GM21528 (cell line): ENCODE results near the gene C2CD4D.
"Not testable (repeated sequence)": the region's sequence is repeated elsewhere in the genome, so short reads cannot be mapped to it uniquely, and the experiment has no call there.

Experiments
- ATAC-seq: cut with Tn5 transposase; IDR thresholded peaks from one replicate; pipeline ENCODE4 v1.9.1; 2021; ENCODE audit warnings: mild to moderate bottlenecking, moderate library complexity; ENCODE audit not compliant: unreplicated experiment, low FRiP score

C2CD4D gene

DNA sequence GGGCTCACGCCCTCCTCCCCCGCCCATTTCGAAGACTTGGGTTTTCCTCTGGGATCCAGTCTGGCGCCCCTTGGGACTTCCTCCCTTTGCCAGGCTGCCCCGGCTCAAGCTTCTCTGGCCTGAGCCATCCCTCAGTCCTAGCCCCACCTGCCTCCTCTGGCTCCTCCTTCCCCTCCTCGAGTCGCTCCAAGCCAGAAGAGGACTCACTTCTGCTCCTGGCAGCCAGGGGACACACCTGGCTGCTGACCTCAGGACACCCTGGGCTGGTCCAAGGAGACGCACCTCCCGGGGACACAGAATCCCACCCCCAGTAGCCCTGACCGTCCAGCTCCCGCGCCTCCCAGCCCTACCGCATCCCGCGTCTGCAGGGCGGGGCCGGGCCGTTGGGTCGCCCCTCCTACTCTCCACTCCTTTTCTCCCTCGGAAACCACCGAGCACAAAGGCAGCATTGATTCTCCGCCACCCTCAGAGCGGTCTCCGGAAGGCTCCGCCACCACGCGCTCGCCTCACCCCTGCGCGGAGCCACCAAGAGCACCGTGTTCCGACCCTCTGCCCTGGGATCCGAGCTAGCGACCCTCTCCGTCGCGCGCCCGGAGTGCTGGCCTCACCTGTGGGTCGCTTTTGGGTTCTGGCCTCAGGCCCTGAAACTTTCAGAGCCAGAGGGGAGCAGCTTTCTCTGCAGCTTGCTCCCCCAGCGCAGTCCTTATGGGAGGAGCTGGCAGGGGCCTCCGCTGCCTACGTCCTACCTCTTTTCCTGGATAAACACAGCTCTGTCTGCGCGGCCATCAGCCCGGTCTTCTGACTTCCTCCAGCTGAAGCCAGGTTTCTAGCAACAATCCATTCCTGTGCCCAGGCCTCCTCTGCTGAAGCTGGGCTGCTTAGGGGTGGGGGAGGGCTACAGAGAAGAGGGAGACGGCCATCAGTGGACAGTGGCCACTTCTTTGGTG is at the start of gene C2CD4D:
C2CD4D (minus strand) TSS at position 364 of the 947 bp plus-strand sequence. CDS start 831 bp downstream, outside the sequence.
- no peak for ATAC-seq

GRCh38 chr1:151888972-151889570 is 49.5 kb upstream of the C2CD4D start:
- no peak for ATAC-seq

DNA sequence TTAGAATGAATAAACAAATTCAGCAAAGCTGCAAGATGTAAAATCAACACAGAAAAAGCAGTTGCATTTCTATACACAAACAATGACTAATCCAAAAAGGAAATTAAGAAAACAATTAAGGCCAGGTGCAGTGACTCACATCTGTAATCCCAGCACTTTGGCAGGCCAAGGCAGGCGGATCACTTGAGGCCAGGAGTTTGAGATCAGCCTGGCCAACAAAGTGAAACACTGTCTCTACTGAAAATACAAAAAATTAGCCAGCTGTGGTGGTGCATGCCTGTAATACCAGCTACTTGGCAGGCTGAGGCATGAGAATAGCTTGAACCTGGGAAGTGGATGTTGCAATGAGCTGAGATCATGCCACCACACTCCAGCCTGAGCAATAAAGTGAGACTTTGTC is 47.4 kb upstream of the C2CD4D start:
- no peak for ATAC-seq

DNA sequence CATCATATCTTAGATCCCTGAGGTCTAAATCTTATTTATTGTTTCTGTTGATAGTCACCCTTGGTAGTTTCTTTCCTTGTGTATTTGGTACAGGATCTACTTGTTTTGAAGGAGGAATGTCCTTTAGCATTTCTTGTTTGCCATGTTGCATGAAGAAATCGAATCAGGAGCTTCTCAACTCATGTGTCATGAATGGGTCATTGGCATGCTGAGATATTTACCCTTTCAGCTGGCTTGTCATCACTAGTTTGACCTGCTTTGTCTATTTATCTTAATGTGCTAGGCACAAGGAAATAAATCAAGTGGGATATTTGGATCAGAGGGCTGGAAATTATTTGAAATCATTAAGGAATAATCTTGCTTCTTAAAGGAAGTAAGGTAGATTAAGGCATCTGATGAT is 45.9 kb upstream of the C2CD4D start:
- ATAC-seq: no peak

DNA sequence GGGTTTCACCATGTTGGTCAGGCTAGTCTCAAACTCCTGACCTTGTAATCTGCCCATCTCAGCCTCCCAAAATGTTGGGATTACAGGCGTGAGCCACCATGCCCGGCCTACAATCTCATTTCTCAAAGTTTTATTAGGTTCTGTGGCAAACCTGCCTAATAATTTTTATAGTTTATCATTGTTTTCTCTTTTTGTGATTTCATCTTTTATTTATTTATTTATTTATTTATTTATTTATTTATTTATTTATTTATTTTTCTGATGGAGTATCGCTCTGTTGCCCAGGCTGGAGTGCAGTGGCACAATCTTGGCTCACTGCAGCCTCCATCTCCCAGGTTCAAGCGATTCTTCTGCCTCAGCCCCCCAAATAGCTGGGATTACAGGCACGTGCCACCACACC is 45.3 kb upstream of the C2CD4D start:
- not testable (repeated sequence) for ATAC-seq

- ATAC-seq: not testable (repeated sequence)
Observed at GRCh38 chr1:151884445-151884844, 44.8 kb upstream of the C2CD4D start.

GRCh38 chr1:151883898-151884297 is 44.3 kb upstream of the C2CD4D start:
- ATAC-seq: not testable (repeated sequence)

- ATAC-seq: not testable (repeated sequence)
Observed at GRCh38 chr1:151882918-151883317, 43.3 kb upstream of the C2CD4D start.

- no peak for ATAC-seq
Observed at GRCh38 chr1:151882466-151882865, 42.8 kb upstream of the C2CD4D start.

DNA sequence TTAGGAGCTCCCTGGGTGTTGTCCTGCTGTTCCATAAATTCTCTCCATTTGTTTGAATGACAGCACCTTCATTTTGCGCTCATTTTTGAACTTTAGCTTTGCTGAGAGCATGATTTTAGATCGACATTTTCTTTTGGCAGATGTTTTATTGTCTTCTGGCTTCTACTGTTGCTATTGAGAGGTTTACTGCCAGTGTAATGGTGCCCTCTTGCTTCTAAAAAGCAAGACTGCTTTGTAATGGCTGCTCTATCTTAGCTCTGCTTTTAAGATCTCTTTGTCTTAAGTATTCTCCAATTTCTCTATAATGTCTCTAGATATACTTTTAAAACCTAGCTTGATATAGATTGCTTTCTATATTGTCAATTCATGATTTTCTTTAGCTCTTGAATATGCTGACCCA is 41.9 kb upstream of the C2CD4D start:
- ATAC-seq: no peak

- ATAC-seq: no peak
Observed at GRCh38 chr1:151875419-151876097, 35.9 kb upstream of the C2CD4D start.

- ATAC-seq: not testable (repeated sequence)
Observed at GRCh38 chr1:151872776-151873175, 33.2 kb upstream of the C2CD4D start.

- no peak for ATAC-seq
Observed at GRCh38 chr1:151871284-151872030, 31.8 kb upstream of the C2CD4D start.

DNA sequence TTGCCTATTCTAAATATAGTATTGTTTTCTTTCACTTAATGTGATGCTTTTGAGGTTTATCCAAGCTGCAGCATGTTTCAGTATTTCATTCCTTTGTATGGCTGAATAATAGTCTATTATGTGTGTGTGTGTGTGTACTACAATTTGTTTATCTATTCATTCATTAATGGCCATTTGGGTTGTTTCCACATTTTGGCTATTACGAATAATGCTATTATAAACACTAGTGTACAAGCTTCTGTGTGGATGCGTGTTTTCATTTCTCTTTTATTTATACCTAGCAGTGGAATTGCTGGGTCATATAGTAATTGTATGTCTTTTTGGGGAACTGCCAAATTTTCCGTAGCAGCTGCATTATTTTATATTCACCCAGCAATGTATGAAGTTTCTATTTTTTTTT is 28.9 kb upstream of the C2CD4D start:
- ATAC-seq: no peak

DNA sequence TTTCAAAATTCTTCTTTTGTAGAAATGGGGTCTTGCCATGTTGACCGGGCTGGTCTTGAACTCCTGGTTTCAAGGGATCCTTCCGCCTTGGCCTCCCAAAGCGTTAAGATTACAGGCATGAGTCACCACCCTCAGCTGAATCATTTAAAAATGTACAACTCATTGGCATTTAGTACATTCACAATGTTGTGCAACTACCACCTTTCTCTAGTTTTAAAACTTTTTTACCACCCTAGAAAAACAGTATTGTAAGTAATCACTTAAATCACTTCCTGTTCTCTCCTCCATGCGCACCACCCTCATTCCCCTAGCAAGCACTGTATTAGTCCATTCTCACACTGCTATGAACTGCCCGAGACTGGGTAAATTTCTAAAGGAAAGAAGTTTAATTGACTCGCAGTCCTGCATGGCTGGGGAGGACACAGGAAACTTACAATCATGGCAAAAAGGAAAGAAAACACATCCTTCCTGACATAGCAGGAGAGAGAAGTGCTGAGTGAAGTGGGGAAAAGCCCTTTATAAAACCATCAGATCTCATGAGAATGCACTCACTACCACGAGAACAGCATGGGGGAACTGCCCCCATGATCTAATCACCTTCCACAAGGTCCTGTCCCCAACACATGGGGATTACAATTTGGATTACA is 28.3 kb upstream of the C2CD4D start:
- ATAC-seq: no peak

DNA sequence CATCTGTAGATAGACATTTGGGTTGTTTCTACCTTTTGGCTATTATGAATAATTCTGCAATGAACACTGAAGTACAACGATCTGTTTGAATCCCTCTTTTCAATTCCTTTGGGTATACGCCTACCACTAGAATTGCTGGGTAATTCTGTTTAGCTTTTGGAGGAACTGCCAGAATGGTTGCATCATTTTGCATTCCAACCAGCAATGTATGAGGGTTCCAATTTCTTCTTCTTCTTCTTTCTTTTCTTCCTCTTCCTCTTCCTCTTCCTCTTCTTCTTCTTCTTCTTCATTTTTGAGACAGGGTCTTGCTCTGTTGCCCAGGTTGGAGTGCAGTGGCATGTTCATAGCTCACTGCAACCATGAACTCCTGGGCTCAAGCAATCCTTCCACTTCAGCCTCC is 27.7 kb upstream of the C2CD4D start:
- no peak for ATAC-seq

DNA sequence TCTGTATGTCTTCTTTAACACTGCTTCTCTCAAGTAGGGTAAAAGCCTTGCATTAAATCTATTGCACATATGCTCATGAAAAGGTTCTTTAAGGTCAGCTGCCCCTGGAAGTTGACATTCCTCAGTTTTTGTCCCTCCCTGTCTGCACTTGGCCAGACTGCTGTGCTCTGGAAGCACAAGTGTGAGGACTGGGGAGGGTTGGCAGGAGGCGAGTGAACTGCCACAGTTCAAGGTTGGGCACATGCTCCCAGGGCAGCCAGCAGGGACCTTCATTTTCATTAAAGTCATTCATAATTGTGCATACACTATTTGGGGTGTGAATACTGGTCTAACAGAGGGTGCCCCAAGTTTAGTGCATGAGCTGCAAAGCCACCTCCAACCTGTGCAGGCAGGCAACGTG is 24.8 kb upstream of the C2CD4D start:
- no peak for ATAC-seq

DNA sequence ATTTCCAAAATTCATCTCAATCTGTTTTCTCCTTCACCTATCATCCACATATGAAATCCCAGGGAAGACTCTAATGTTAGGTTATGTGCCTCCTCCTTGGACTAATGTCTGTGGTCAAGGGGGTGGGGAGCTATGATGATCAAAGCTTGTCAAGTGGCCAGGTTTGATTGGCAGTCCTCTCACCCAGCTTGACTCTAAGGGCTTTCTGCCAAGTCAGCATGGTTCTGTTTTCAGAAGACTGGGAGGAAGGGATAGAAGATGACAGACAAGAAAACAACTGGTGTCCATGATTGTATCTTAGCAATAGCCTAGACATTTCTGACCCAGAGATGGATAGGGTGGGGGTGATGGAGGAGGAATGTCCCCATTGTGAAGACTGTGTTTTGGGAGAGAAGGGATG is 23.0 kb upstream of the C2CD4D start:
- no peak for ATAC-seq

DNA sequence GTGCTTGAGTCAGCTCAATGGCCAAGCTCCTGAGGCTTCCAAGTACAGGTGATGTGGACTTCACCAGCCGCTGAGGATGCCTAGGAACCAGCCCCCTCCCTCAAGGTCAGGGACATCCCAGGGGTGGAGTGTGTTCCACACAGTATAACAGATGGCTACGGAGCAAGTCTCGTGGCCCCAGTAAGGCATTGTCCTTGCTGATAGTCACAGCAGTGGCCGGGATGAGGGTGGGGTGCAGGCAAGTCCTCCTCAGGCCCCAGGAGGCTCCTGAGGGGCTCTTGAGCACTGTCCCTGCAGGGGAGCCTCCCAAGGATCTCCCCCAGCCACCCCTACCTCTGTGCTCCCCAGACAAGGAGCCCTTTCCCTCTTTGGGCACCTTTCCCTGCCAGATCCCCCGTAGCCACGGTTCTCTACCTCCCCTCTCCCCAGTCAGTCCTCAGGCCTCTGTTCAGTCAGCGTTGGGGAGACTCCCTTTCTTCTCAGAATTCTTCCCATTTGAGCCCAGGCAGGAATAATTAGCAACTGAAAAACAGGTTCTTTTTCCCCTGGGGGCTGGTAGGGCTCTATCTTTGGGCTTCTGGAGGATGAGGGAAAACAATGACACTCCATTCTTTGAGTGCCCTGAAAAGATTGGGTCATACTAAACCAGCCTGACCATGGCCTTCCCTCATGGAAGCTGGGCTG is 21.0 kb upstream of the C2CD4D start:
- no peak for ATAC-seq
